Measurements from ENCODE around the gene CNKSR1.
A peak's percentile ranks its signal among the peaks of the same experiment; 100 is the strongest.

- peak; percentile 40; the same call in 1 of the 2 replicates for TF ChIP-seq CTCF (conservative IDR thresholded peaks at IDR 0.05)
- TF ChIP-seq ZFX (IDR thresholded peaks at IDR 0.05), result no peak
Observed at GRCh38 chr1:26177182-26177684, at the start of gene CNKSR1.

Data from C4-2B (cell line).